Measurements from ENCODE around the gene ADPRM.
"Not testable (repeated sequence)": the region's sequence is repeated elsewhere in the genome, so short reads cannot be mapped to it uniquely, and the experiment has no call there.

ADPRM gene

DNA sequence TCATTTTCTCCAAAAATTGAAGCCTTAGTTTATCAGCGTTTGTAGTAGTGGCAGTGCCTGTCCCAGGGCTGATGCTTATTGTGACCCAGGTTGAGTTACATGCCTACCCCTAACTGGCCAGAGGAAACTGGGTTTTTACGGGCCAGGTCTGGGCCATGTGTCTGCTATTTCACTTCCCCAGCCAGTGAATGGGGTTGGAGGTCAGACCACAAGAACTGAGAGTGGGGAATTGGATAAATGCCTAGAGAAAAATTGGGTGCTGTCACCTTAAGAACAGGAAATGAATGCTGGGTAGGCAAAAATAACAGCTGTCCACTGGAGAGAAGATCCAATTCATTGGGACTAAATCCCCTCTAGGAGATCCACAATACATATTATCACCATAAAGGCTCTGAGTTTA, 5.2 kb downstream of the ADPRM start:
- DNase-seq, result no peak

DNA sequence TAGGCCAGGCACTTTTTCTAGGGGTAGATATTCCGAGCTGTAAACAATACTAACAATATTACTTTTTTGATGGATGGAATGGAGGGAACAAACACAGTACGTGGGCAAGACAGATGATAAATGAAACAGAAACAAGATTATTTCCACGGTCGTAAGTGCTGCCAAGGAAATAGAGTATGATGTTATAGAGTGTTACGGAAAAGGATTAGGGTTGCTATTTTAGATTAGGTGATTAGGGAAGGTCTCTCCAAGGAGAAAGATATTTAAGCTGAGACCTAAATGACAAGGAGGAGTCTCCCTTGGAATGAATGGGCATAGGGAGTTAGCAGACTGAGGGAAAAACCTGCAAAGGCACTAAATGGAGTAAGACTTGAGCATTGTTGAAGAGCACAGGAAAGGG, 8.3 kb downstream of the ADPRM start:
- DNase-seq, result no peak

DNA sequence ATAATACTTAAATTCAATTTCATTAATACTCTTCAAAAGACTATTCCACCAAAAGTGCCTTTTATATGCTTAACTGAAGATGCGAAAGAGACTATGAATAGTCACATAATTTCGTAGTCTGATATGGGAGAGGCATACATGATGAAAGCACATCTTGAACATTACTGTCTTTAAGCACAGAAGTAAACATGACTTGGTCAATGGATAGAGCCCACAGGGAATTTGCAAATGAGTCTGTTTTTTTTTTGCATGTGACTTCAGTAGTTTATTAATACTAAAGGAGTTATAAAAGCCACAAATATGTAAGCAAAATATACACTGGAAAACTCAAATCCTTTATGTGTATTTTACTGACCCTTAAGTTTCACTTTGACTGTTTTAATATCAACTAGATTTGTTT, 15.9 kb downstream of the ADPRM start:
- no peak for DNase-seq

DNA sequence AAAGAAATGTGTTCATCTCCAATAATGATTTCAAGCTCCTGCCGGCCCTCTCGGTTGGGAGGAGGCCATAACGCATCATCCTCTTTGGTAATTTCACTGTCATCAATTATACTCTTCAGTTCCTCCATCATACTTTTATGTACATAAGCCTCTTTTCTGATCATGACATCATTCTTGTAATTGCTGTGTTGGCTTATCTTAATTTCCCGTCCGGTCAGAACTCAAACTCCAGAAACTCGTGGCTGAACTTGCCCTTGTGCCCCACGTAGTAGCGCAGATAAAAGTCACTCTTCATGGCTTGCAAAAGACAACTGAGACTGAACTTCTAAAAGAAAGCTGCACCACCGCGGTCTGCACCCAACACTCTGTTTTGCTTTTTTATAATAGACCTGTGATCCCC, 18.8 kb downstream of the ADPRM start:
- no peak for DNase-seq

DNA sequence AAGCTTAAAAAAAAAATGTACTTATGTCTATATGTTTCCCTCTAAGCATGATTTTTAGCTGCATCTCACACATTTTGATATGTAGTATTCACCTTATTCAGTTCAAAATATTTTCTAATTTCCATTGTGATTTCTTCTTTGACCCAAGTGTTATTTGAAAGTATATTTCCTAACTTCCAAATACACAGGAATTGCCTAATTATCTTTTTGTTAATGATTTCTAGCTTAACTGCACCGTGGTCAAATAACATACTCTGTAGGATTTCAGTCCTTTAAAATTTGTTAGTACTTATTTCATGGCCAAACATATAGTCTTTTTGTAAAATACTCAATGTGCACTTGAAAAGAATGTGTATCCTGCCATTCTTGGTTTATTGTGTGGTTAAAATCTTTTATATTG, 21.2 kb downstream of the ADPRM start:
- no peak for DNase-seq

DNA sequence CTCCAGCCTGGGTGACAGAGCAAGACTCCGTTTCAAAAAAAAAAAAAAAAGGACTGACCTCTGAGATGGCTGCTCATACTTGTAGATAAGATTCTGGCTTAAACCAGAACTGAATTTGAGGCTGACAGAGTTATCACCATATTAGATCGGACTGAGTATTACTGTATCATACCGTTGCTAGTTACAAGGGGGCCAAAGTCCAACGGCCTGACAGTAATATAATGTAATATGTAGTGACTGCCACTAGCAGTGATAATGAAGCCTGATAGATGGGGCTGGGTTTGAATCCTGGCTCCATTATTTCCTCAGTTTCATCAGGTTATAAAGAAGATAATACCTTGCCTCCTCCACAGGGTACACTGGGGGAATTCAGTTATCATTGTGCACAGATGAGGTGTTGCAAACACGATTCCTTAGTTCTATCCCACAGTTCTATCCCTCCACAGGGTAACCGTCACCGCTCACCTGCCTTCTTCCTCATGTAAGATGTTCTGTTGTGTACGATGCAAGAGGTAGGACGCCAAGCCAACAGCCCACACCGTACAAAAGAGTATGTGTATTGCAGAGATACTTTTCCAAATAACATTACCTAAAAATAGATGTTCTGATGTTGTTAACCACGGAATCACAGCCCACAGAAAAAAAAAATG, 27.3 kb downstream of the ADPRM start:
- DNase-seq, result no peak

DNA sequence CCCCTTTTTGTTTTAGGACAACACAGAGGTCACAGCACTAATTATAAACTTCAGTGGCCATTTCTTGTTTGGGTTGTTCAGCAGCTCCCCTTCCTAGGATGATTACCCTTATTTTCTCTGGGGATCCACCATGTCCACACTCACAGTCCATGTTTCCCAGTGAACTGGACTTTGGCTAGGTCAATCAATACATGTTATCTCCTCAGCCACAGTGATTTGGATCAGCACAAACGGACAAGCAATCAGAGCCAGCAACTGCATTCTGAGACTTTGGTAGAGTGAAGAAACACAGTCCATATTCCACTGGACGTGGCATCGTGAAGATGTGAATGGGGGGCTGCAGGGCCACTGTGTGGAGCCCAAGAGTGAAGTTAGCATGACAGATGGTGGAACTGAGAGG, 27.9 kb downstream of the ADPRM start:
- DNase-seq, result no peak

DNA sequence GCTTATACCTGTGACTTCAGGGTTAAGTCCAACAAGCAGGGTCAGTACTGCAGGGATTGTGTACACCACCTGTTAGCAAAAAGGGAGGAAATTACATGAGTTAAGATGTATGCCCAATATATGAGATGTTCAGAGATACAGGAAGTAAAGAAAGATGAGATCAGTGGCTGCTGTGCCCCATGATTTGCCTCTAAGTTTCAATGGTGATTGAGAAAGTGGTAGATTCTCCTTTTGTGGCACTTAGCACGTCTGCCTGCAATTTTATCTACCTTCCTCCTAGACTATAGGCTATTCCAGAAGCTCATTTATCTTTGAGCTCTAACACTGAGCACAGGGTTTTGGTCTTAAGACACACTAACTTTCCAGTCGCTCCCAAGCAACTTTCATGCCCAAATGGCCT, 28.8 kb downstream of the ADPRM start:
- DNase-seq, result no peak

DNA sequence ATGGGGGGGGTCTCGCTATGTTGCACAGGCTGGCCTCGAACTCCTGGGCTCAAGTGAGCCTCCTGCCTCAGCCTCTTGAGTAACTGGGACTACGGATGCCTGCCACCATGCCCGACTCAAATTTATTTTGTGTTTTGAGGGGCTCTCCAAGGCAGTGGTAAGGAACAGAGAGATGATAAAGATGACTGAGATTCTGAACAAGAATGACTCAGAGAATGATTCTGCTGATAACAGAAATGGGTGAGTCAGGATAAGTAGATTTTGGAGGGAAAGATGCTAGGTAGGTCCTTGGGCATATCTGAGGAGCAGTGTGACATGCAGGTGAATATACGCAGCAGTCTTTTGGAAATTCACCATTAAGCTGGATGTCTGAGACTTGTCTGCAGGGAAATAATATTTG, 29.8 kb downstream of the ADPRM start:
- peak; percentile 21 for DNase-seq

DNA sequence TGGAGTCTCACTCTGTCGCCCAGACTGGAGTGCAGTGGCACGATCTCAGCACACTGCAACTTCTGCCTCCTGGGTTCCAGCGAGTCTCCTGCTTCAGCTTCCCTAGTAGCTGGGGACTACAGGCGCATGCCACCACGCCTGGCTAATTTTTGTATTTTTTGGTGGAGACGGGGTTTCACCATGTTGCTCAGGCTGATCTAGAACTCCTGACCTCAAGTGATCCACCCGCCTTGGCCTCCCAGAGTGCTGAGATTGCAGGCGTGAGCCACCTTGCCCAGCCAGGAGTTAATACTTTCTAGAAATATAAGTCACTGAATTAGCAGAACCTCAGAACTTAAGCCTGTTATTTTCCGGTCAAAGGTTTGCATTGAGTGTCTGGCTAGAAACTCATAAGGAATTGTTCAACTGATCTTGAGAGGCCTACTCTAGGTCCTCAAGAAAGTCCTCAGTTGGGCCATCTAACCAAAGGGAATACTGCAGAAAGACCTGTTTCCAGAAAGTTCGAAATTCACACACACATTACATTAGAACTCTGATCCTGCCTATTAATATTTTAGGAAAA, 31.0 kb downstream of the ADPRM start:
- DNase-seq, result no peak

DNA sequence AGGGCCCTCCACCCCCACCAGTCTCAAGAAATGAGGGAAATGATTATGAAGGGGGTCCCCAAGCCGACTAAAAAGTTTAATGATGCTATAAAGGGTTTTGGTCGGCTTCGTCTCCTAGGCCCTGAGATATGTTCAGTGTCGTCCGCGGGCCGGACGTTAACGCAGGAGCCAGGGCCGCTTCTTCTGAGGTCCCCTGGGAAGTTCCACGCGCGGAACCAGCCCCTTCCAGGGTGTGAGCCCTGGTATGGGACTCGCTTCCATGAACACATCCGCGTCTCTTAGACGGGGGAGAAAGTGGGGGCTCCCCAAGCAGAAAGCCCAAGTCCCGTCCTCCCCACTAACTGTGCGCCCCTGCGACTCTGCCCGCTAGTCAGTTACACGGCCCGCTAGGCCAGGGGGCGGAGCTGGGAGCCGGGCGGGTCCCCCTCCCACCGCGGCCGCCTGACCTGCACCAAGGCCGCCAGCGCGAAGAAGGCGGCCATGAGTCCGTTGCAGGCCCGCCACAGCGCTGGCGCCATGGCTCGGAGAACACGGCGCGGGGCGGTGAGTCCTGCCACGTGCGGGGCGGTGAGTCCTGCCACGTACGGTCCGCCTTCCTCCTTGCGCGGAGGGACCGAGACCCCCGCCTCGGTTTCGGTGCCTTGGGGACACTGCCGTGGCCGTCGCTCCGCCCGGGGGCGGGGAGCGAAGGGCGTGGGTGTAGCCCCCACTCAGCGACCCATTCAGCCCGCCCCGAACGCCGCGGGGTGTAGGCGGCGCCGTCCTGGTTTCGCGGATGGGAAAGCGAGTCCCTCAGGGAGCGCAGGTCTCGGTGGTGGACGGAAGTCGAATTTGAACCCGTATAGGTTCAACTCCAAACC, 32.2 kb downstream of the ADPRM start, which contains the start of gene TMEM220:
Gene TMEM220, minus strand, starts transcription at position 690 of the 860 bp plus-strand sequence. Its CDS starts 172 bp downstream, at position 518.
- DNase-seq, result peak; percentile 26

DNA sequence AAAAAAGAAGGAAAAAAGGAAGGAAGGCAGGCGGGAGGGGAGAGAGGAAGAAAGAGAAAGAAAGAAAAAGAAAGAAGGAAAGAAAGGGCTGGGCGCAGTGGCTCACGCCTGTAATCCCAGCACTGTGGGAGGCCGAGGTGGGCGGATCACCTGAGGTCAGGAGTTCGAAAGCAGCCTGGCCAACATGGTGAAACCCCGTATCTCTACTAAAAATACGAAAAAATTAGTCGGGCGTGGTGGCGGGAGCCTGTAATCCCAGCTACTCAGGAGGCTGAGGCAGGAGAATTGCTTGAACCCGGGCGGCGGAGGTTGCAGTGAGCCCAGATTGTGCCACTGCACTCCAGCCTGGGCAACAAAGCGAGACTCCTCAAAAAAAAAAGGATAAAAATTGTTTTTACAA, 32.9 kb downstream of the ADPRM start:
- DNase-seq, result peak; percentile 27

DNA sequence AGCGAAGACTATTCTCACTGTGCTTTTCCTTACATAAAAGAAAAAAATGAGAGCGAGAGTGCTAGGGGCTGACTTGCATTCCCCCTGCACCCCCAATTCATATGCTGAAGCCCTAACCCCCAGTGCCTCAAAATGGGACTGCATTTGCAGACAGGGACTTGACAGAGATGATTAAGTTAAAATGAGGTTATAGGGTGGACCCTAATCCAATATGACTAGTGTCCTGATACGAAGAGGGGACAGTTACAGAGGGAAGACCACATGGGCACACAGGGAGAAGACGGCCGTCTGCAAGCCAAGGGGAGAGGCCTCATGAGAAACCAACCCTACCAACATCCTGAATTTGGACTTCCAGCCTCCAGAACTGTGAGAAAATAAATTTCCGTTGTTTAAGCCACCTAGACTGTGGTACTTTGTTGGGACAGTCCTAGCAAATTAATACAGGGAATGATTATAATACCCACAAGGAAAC, 34.0 kb downstream of the ADPRM start:
- no peak for DNase-seq

DNA sequence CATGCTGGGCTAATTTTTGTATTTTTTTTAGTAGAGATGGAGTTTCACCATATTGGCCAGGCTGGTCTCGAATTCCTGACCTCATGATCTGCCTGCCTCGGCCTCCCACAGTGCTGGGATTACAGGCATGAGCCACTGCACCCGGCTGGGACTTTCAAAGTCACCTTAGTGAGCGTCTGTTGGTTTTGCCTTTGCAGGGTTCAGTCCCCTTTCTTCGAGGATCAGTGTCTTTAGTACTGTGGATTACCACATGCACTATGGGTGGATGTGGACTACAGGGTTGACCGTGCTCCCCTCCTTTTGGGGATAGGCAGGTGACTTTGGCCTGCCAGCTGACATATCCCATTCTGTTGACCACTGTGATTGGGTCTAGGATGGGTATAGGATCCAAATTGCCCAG, 34.7 kb downstream of the ADPRM start:
- not testable (repeated sequence) for DNase-seq

DNA sequence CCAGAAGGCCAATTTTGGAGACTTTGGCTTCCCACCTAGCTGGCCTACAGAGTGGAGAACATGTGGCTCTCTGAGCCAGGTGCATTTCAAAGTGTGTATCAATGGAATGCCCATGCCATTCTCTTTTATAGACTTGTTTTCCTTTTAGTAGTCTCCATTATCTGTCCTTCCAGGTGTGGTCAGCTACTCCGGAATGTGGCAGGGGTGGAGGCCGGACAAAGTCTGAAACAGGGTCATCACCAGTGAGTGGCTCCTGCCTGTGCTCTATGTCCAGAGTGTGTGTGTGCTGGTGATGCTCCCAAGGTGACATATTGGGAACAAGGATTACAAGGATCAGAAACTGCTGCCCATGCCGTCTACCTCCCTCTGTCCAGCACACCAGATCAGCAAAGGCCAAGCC, 36.3 kb downstream of the ADPRM start:
- no peak for DNase-seq

DNA sequence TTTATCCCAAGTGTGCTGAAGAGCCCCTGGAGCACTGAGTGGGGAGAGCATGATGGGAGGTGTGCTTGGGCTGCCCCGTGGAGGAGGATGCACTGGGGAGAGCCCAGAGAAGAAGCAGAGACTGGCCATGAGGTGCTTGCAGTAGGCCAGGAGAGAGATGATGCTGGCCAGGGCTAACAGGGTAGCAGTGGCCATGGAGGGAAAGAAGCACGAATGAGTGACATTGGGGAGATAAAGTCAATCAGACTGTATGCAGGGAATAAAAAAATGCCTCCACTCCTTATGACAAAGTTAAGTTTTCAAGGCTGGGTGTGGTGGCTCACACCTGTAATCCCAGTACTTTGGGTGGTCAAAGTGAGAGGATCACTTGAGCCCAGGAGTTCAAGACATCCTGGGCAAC, 37.9 kb downstream of the ADPRM start:
- DNase-seq, result no peak

DNA sequence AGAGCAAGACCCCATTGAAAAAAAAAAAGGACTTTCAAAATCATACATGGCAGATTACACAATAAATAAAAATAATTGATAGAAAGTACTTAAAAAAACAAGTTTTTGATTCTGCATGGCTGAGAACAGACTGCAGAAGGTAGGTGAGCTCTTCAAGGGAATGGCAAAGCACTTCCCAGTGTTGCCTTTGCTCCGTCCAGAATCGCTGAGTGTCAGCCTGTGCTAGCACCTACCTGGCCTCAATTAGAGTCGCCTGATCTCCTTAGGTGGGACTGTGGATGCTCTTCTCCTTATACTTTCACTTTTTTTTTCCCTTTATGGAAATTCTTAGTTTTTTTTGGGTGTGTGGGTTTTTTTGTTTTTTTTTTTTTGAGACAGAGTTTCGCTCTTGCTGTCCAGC, 38.4 kb downstream of the ADPRM start:
- DNase-seq, result no peak

DNA sequence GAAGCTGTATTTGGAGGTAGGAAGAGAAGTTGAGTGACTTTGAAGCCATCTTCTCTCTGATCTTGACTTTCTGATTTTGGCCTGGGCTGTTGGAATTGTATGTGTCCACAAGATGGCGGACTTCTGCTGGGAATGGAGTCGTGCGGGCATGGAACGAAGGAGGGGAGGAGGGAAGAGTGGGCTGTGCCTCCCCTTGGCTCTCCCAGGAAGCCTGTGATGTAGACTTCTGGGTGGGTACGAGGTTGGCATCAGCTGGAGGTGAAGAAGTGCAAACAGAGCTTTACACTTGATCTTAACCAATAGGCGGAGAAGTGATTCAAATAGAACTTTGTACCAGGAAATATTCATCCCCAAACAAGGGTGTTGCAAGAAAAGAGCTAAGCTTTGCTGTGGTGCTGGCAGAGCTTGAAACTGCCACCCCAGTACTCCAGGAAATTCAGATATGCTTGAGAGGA, 39.8 kb downstream of the ADPRM start:
- DNase-seq, result peak; percentile 28

DNA sequence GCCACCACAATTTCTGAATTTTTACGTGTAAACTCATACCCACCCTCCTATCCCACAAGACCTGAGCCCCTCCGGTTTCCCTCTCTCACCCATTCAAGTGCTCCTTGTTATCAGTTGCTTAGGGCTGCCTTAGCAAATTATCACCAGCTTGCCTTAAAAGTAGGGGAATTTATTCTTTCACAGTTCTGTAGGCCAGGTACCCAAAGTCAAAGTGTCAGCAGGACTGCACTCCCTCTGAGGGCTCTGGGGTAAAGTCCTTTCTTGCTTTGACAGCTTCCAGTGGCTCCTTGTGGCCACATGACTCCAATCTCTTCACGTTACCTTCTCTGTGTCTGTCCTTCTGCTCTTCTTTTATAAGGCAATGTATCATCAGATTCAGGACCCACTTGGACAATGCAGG, 40.3 kb downstream of the ADPRM start:
- DNase-seq, result no peak

DNA sequence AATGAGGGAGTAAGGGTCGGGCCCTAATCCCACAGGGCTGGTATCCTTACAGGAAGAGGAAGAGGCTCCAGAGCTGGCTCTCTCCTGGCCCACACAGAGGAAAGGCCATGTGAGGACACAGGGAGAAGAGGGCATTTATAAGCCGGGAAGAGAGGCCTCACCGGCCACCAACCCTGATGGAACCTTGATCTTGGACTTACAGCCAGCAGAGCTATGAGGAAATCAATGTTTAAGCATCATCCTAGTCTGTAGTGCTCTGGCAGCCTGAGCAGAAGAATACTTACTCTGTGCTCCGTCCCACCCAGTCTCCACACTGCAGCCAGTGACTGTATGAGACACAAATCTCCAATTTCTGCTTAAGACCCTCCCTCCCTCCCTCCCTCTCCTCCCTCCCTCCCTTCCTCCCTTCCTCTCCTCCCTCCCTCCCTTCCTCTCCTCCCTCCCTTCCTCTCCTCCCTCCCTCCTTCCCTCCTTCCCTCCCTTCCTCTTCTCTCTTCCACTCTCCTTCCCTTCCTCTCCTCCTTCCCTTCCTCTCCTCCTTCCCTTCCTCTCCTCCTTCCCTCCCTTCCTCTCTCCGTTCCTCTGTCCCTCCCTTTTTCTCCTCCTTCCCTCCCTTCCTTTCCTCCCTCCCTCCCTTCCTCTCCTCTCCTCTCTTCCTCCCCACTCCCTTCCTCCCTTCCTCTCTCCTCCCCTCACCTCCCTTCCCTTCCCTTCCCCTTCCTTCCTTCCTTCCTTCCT, 41.3 kb downstream of the ADPRM start:
- no peak for DNase-seq

DNA sequence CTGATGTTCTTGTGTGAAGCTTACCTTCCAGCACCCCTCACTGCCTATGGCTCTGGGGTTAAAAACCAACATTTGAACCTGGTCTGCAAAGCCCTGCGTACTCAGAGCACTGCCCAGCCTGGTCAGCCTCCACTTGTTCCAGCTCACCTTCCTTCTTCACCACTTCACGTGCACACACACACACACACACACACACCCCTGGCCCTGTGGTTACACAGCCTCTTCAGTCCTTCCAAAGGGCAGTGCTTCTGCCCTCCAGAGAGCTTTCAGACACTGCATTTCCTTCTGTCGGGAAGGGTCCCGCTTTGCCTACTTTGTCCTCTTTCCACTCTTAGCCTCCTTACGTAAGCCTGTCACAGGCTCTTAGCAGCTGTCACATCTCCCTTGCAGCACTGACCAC, 42.0 kb downstream of the ADPRM start:
- DNase-seq, result no peak

DNA sequence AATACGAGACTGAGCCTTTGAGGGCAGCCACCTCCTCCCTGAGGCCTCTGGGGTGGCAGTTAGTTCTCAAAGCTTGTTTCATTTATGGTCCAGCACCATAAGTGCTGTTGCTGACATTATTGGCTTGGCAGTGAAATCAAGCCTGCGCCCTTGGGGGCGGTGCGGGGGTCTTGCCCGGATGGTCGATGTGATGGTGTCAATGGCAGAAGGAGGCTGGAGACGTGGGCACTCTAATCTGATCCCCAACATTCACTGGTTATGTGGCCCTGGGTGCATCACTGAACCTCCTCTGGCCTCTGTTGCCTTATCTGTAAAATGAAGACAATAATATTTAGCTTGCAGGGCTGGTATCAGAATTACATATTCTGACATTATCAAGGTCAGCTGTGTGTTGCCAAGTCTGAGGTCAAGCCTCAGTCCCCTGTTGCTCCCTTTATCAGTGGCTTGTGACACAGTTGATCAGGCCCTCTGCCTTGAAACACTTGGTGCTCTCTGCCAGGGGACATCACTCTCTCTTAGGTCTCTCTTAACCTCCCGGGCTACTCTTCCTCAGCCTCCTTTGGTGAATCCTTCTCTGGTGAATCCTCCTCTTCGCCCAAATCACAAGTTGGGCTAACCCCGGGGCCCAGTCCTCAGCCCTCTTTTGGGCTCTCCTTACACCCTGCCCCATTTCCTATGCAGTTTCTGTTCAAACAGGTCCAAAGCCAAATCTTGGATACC, 44.2 kb downstream of the ADPRM start:
- DNase-seq, result no peak

DNA sequence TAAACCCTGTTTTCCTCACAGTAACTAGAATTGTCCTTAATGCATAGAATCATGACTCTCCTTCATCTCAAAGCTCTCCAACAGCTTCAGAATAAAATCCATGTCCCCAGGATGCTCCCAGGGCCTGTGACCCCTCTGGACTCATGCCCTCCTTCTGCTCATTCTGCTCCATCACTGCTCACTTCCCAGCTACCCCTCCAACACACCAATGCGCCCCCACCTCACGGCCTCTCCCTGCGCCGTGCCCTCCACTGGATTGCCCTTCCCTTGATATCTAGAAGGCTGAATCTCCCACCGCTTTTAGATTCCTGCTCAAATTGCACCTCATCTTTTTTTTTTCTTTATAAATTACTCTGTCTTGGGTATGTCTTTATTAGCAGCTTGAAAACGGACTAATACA, 45.0 kb downstream of the ADPRM start:
- no peak for DNase-seq

Data from stimulated activated CD4-positive, alpha-beta T cell treated with anti-CD3 and anti-CD28 coated beads, Interleukin-4, amount 100 ng/mL, for 24 hours (primary cell).